Kidney (tissue), 14 donors: ENCODE data around the gene ADAM15. TPM values are rescaled to one million over a fixed set of nuclear protein-coding genes. Genes with fewer than 3 reads are reported as not detected.

Experiments
- DNase-seq, 5 donors: peaks; one replicate each; pipeline ENCODE4 v3.0.0-alpha.2; 2013 to 2020
- FAIRE-seq: peaks from 2 replicates; lab custom pipeline; 2012; peaks lifted over from hg19 to GRCh38; lab: Jason Lieb, UNC
- H3K27ac ChIP-seq, 2 donors: one replicate each; pipeline ENCODE4 v1.7.0; 2013; ENCODE audit warnings: low read depth in 2 of 2, low read length in 2 of 2, inconsistent platforms in 1 of 2
- H3K27me3 ChIP-seq: one replicate; pipeline ENCODE4 v1.7.1; 2013; ENCODE audit warnings: low read length, inconsistent platforms; ENCODE audit not compliant: control insufficient read depth, insufficient read depth
- H3K36me3 ChIP-seq, 3 donors: one replicate each; pipeline versions ENCODE4 v1.7.0 to v1.7.1; 2013; ENCODE audit warnings: low read length in 3 of 3, control low read depth in 1 of 3, inconsistent platforms in 1 of 3; ENCODE audit not compliant: insufficient read depth in 3 of 3, control insufficient read depth in 2 of 3
- H3K4me1 ChIP-seq, 3 donors: one replicate each; pipeline versions ENCODE4 v1.7.0 to v1.7.1; 2013; ENCODE audit warnings: low read length in 3 of 3, inconsistent platforms in 1 of 3, low read depth in 1 of 3; ENCODE audit not compliant: control insufficient read depth in 2 of 3, insufficient read depth in 2 of 3
- H3K4me3 ChIP-seq, 3 donors: one replicate each; pipeline versions ENCODE4 v1.7.0 to v1.8.1; 2013; ENCODE audit warnings: low read length in 3 of 3, control low read depth in 1 of 3, inconsistent platforms in 1 of 3
- H3K9ac ChIP-seq, 3 donors: one replicate each; pipeline versions ENCODE4 v1.7.0 to v1.7.1; 2013; ENCODE audit warnings: low read length in 3 of 3, control low read depth in 1 of 3, inconsistent platforms in 1 of 3
- H3K9me3 ChIP-seq, 3 donors: one replicate each; pipeline versions ENCODE4 v1.7.0 to v1.7.1; 2013; ENCODE audit warnings: low read length in 3 of 3, control low read depth in 1 of 3, inconsistent platforms in 1 of 3; ENCODE audit not compliant: control insufficient read depth in 2 of 3, insufficient read depth in 1 of 3
- intact Hi-C: fragments of 100-400 bp; cut with DNase I; formaldehyde crosslinking; loops from one replicate; pipeline ENCODE4 v1.11.1; 2022
- polyA plus RNA-seq: library from polyadenylated mRNA; stranded (reverse); fragments of 350-450 nt; fragmentation: Illumina TruSeq; extraction: RNeasy Lipid Tissue Mini Kit (QIAGEN cat#74804); gene quantifications from one replicate; pipeline ENCODE4 v1.2.3, GENCODE V29; 2014; ENCODE audit warnings: low read depth, low replicate concordance; ENCODE audit not compliant: insufficient read depth
- total RNA-seq: library from RNA; stranded (reverse); fragmentation: NEBNext Ultra II Directional; extraction: Animal tissue kit (Norgen Biotek cat#: 25700); gene quantifications from one replicate; pipeline ENCODE4 v1.2.1, GENCODE V29; 2021
- TF ChIP-seq, protein P1 (sequence below): IDR thresholded peaks from 3 replicates; pipeline ENCODE4 v1.5.1; 2012; ENCODE audit warnings: mild to moderate bottlenecking, moderate library complexity, borderline replicate concordance; ENCODE audit not compliant: insufficient read depth; ENCODE audit errors: extremely low read depth
- donor health status: control.
- donor health status: control.
- donor health status: control.
- donor health status: control.
- donor health status: control.
- donor health status: DM: yes; HTN: yes; CAD: no.
- donor health status: Normal renal cell carcinoma (clear cell type).

The ADAM15 gene
- total and polyA plus RNA-seq, 2 donors from 2014 or later, result 68.4 to 152 TPM

DNA sequence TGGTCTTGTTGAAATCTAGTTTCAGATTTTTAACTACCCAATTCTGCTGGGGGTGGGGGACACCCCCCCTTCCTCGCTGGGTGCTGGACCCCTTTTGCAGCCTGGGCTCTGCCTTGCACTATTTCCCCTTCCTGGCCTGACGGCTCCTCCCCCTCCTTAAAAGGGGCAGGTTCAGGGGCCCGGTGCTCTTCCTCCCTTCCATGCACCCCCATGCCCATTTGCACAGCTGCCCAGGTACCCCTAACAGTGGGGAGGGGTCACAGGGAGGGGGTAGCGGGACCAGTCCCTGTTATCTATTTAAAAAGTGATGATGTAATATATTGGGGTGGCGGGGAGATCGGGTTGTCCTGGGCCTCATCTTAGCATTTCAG, 33.2 kb upstream of the ADAM15 start:
- peaks cover 0 to 22% (median 4%) of the 10 kb centered on the region in 3 donors for H3K4me1 ChIP-seq
- peak overlapping the region in 2 of 3 donors; percentile 37 to 42 for H3K4me3 ChIP-seq
- H3K36me3 ChIP-seq, result no peaks in the 10 kb centered on the region
- peak in 2 of 5 donors; percentile 67 to 69 for DNase-seq
- TF ChIP-seq, protein P1, sequence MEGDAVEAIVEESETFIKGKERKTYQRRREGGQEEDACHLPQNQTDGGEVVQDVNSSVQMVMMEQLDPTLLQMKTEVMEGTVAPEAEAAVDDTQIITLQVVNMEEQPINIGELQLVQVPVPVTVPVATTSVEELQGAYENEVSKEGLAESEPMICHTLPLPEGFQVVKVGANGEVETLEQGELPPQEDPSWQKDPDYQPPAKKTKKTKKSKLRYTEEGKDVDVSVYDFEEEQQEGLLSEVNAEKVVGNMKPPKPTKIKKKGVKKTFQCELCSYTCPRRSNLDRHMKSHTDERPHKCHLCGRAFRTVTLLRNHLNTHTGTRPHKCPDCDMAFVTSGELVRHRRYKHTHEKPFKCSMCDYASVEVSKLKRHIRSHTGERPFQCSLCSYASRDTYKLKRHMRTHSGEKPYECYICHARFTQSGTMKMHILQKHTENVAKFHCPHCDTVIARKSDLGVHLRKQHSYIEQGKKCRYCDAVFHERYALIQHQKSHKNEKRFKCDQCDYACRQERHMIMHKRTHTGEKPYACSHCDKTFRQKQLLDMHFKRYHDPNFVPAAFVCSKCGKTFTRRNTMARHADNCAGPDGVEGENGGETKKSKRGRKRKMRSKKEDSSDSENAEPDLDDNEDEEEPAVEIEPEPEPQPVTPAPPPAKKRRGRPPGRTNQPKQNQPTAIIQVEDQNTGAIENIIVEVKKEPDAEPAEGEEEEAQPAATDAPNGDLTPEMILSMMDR, result no peak
- FAIRE-seq, result no peak
- peak overlapping the region in 1 of 2 donors; percentile 83 for H3K27ac ChIP-seq
- H3K9me3 ChIP-seq, result no peaks in the 10 kb centered on the region
- H3K27me3 ChIP-seq, result no peaks in the 10 kb centered on the region
- peak overlapping the region in 2 of 3 donors; percentile 32 to 58 for H3K9ac ChIP-seq
- intact Hi-C loops, result no loop called here

DNA sequence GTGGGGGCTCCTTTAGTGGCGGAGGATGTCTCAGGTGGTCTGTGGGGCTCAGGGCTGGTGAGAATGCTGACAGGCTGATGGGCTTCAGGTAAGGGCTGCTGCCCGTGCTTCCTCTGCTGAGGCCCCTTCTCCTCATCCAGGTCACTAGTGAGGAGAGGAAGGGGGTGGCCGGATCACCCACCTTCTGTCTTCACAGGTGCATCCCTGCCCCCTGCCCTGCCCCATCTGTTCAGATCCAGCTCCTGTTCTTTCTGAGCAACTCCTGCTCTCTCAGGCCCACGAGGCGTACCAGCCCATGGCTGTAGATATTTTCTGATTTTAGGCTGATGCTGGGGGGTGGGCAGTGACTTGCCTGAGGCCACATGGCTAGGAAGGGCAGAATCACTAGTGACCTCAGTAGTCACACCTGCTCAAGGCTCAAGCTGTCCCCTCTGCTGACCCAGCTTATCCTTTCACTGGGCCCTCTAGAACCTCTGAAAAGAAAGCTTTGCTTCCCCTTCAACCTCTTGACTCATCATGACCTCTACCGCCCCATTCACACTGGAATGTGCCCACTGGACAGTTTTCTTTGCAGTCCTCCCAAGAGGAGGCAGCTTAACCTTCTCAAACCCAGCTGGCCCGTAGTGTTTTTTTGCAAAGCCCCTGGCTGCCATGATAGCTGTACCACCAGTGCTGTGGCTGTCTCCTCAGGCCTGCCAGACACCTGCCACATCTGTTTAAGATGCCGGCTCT, 32.3 kb upstream of the ADAM15 start:
- no peak overlapping the region for H3K27ac ChIP-seq
- FAIRE-seq, result no peak
- TF ChIP-seq, protein P1, result no peak
- H3K9ac ChIP-seq, result no peak overlapping the region
- peaks cover 0 to 17% (median 4%) of the 10 kb centered on the region in 3 donors for H3K4me1 ChIP-seq
- intact Hi-C loops, result no loop called here
- H3K9me3 ChIP-seq, result no peaks in the 10 kb centered on the region
- peak in 1 of 5 donors; percentile 67 for DNase-seq
- no peaks in the 10 kb centered on the region for H3K27me3 ChIP-seq
- no peak overlapping the region for H3K4me3 ChIP-seq
- H3K36me3 ChIP-seq, result no peaks in the 10 kb centered on the region

DNA sequence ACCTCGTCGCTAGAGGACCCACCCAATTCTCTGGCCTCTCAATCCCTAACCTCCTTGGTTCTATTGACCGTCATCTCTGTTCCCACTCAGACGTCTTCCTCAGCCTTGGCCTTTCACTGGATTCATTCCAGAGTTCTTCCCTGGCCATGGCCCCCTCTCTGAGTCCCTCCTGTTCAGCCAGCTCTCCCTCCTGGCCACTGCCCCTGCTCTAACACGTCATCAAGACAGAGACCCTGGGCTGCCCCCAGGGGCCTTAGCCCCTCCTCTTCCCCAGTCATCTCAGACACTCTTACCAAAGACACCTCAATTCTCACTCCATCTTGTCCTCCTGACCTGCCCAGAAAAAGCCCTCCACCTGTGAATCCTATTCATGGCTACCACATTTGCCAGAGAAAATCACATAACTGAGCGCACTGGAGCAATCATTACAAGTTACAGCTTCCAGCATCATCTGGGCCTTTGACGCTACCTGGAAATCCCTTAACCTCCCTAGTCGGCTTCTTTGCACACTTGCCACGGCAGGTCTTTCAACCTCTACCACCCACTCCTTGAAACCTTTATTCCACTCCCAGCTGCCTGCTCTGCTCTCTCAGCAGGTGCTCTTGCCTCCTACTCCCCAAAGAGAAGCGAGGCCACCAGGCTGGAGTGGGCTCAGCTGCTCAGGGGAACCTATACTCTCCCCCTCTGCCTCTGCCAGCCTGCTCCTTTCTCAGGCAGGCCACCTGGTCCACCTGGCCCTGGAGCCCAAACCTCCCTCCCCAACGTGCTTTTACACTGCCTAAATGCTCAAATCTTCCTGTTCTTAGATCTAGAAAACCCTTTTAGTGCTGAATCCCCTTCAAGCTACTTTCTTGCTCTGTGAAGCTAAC, 31.5 kb upstream of the ADAM15 start:
- no peak overlapping the region for H3K4me3 ChIP-seq
- DNase-seq, result peak in 1 of 5 donors; percentile 61
- H3K9me3 ChIP-seq, result no peaks in the 10 kb centered on the region
- no peak for FAIRE-seq
- peaks cover 0 to 16% (median 4%) of the 10 kb centered on the region in 3 donors for H3K4me1 ChIP-seq
- H3K36me3 ChIP-seq, result no peaks in the 10 kb centered on the region
- no peaks in the 10 kb centered on the region for H3K27me3 ChIP-seq
- H3K27ac ChIP-seq, result no peak overlapping the region
- intact Hi-C loops, result no loop called here
- H3K9ac ChIP-seq, result no peak overlapping the region
- TF ChIP-seq, protein P1, result no peak
